ENCODE results near the gene EIF2S2.
A peak's percentile ranks its signal among the peaks of the same experiment; 100 is the strongest.

The EIF2S2 gene

GRCh38 chr20:34120213-34120612, 8.2 kb upstream of the EIF2S2 start:
- DNase-seq = no peak

GRCh38 chr20:34115232-34115631, 3.2 kb upstream of the EIF2S2 start:
- no peak for DNase-seq

GRCh38 chr20:34114809-34115208, 2.8 kb upstream of the EIF2S2 start:
- DNase-seq = no peak

- DNase-seq = peak; percentile 22
Measured at GRCh38 chr20:34112600-34113101, 608 bp upstream of the EIF2S2 start.

GRCh38 chr20:34110745-34111641, 1.1 kb downstream of the EIF2S2 start:
- peak; percentile 69 for DNase-seq

GRCh38 chr20:34110025-34110744, 1.9 kb downstream of the EIF2S2 start:
- DNase-seq = no peak

GRCh38 chr20:34109442-34109841, 2.6 kb downstream of the EIF2S2 start:
- DNase-seq = no peak

- peak; percentile 60 for DNase-seq
Measured at GRCh38 chr20:34108616-34109174, 3.3 kb downstream of the EIF2S2 start.

- DNase-seq = no peak
Measured at GRCh38 chr20:34105978-34106675, 5.9 kb downstream of the EIF2S2 start.

- no peak for DNase-seq
Measured at GRCh38 chr20:34104059-34104458, 8.0 kb downstream of the EIF2S2 start.

- peak; percentile 37 for DNase-seq
Measured at GRCh38 chr20:34102342-34102741, 9.7 kb downstream of the EIF2S2 start.

- no peak for DNase-seq
Measured at GRCh38 chr20:34100576-34100975, 11.5 kb downstream of the EIF2S2 start.

GRCh38 chr20:34099675-34100074, 12.4 kb downstream of the EIF2S2 start:
- DNase-seq = no peak

- no peak for DNase-seq
Measured at GRCh38 chr20:34098570-34098969, 13.5 kb downstream of the EIF2S2 start.

- DNase-seq = no peak
Measured at GRCh38 chr20:34096699-34097444, 15.2 kb downstream of the EIF2S2 start.

- DNase-seq = no peak
Measured at GRCh38 chr20:34095825-34096224, 16.2 kb downstream of the EIF2S2 start.

- DNase-seq = no peak
Measured at GRCh38 chr20:34093895-34094294, 18.1 kb downstream of the EIF2S2 start.

GRCh38 chr20:34091637-34092200, 20.3 kb downstream of the EIF2S2 start:
- no peak for DNase-seq

- DNase-seq = no peak
Measured at GRCh38 chr20:34090645-34091044, 21.4 kb downstream of the EIF2S2 start.

GRCh38 chr20:34089655-34090345, 22.2 kb downstream of the EIF2S2 start:
- no peak for DNase-seq

- no peak for DNase-seq
Measured at GRCh38 chr20:34089175-34089479, 22.9 kb downstream of the EIF2S2 start.

All from activated CD4-positive, alpha-beta T cell treated with anti-CD3 and anti-CD28 coated beads, Interleukin-10, Interleukin-2, amounts not matched to agents 100 ng/mL and 50 ng/mL, durations not matched to agents 16 hours and 8 hours (primary cell).